Subcutaneous adipose tissue (tissue), 4 donors: ENCODE measurements around the gene SEC23A. TPM values are rescaled to one million over a fixed set of nuclear protein-coding genes. Genes with fewer than 3 reads are reported as not detected.

Source experiments
- CTCF ChIP-seq: fragments of 450-650 bp; IDR thresholded peaks from one replicate; pipeline ENCODE4 v1.5.1; 2016; ENCODE audit warnings: low read depth, mild to moderate bottlenecking, control low read depth, antibody characterized with exemption, moderate library complexity
- small RNA-seq: library from RNA; depleted of rRNA; stranded (forward); fragments of <200 nt; gene quantifications from one replicate; pipeline ENCODE3, GENCODE V24; 2016
- total RNA-seq, 4 donors: library from RNA; depleted of rRNA; stranded (reverse); fragments of >200 nt; gene quantifications; one replicate each; pipeline ENCODE4 v1.1.0, GENCODE V29; 2016

The SEC23A gene
- total RNA-seq, 4 donors from 2014 or later, result 90.8 to 154 (median 97.7) TPM

- no peak for TF ChIP-seq CTCF
Observed at GRCh38 chr14:38991299-38991698, 111.7 kb downstream of the SEC23A start.

GRCh38 chr14:38989922-38990546, 113.0 kb downstream of the SEC23A start:
- no peak for TF ChIP-seq CTCF

- no peak for TF ChIP-seq CTCF
Observed at GRCh38 chr14:38987781-38988180, 115.3 kb downstream of the SEC23A start.

GRCh38 chr14:38982837-38983236, 120.2 kb downstream of the SEC23A start:
- TF ChIP-seq CTCF, result no peak

GRCh38 chr14:38982278-38982677, 120.8 kb downstream of the SEC23A start:
- no peak for TF ChIP-seq CTCF

Small RNA genes lying within 50 kb of the gene (small RNA-seq; reads per million reads assigned to genes)
- gene AL109628.1, result not detected
- 0.49 reads per million for gene RF00019

Other genes starting within 250 kb of the SEC23A start
- gene GEMIN2, start 11.1 kb upstream of the SEC23A start, total RNA-seq, result 10 to 100 TPM; 13.9 to 20.3 (median 15.7) TPM
- gene TRAPPC6B, start 67.1 kb upstream of the SEC23A start, total RNA-seq, result 10 to 100 TPM; 20.2 to 29.9 (median 25.9) TPM
- 10 to 100 TPM; 24.7 to 39.2 (median 29.0) TPM for gene PNN, start 72.0 kb upstream of the SEC23A start, total RNA-seq
- 10 to 100 TPM; 17.6 to 23.3 (median 19.0) TPM for gene MIA2, start 130.7 kb upstream of the SEC23A start, total RNA-seq